ENCODE measurements around the gene XRN1. TPM values are rescaled to one million over a fixed set of nuclear protein-coding genes. Genes with fewer than 3 reads are reported as not detected.

XRN1 gene
- total RNA-seq, 1 donor from 2014 or later = 63.0 TPM

- no peak overlapping the region for H3K27ac Mint-ChIP-seq
- intact Hi-C loops (cut with micrococcal nuclease) = no loop called here
- no peak for TF ChIP-seq CTCF (IDR thresholded peaks at IDR 0.05)
- DNase-seq = no peak
- H3K9me3 Mint-ChIP-seq = peaks cover 3% of the 10 kb centered on the region
- ATAC-seq (ENCODE audit: low read depth) = no peak
- CTCF ChIA-PET = no interaction called here
- H3K27me3 Mint-ChIP-seq = no peaks in the 10 kb centered on the region
- no peak overlapping the region for H3K4me3 Mint-ChIP-seq
- POLR2A ChIA-PET = no interaction called here
- no peaks in the 10 kb centered on the region for H3K4me1 Mint-ChIP-seq
- peaks cover 56% of the 10 kb centered on the region for H3K36me3 Mint-ChIP-seq (ENCODE audit: low read depth)
Measured at GRCh38 chr3:142481196-142481595, 33.4 kb upstream of the XRN1 start.

- no peak for TF ChIP-seq CTCF (IDR thresholded peaks at IDR 0.05)
- H3K27me3 Mint-ChIP-seq = no peaks in the 10 kb centered on the region
- POLR2A ChIA-PET = no interaction called here
- no peaks in the 10 kb centered on the region for H3K9me3 Mint-ChIP-seq
- no peak for DNase-seq
- H3K36me3 Mint-ChIP-seq (ENCODE audit: low read depth) = peaks cover 10% of the 10 kb centered on the region
- ATAC-seq (ENCODE audit: low read depth) = no peak
- CTCF ChIA-PET = no interaction called here
- no peak overlapping the region for H3K4me3 Mint-ChIP-seq
- intact Hi-C loops (cut with micrococcal nuclease) = no loop called here
- H3K27ac Mint-ChIP-seq = no peak overlapping the region
- H3K4me1 Mint-ChIP-seq = no peaks in the 10 kb centered on the region
Measured at GRCh38 chr3:142470826-142471225, 23.0 kb upstream of the XRN1 start.

- POLR2A ChIA-PET = no interaction called here
- H3K27ac Mint-ChIP-seq = no peak overlapping the region
Measured at GRCh38 chr3:142468456-142468855, 20.6 kb upstream of the XRN1 start.

GRCh38 chr3:142467768-142468167 is 19.9 kb upstream of the XRN1 start:
- CTCF ChIA-PET = no interaction called here
- DNase-seq = no peak
- POLR2A ChIA-PET = no interaction called here
- TF ChIP-seq CTCF (IDR thresholded peaks at IDR 0.05) = no peak
- no peak for ATAC-seq (ENCODE audit: low read depth)
- Mint-ChIP-seq H3K27ac (no peak overlapping the region), H3K36me3 (ENCODE audit: low read depth) (peaks cover 17% of the 10 kb centered on the region), H3K27me3 (no peaks in the 10 kb centered on the region), H3K4me1 (no peaks in the 10 kb centered on the region), H3K9me3 (no peaks in the 10 kb centered on the region), H3K4me3 (no peak overlapping the region)
- intact Hi-C loops (cut with micrococcal nuclease) = no loop called here

More at GRCh38 chr3:142468456-142468855, 20.6 kb upstream of the XRN1 start:
- CTCF ChIA-PET = no interaction called here
- H3K4me3 Mint-ChIP-seq = no peak overlapping the region
- intact Hi-C loops (cut with micrococcal nuclease) = no loop called here
- no peak for TF ChIP-seq CTCF (IDR thresholded peaks at IDR 0.05)
- DNase-seq (no peak), ATAC-seq (ENCODE audit: low read depth) (no peak)
- H3K36me3 Mint-ChIP-seq (ENCODE audit: low read depth) = peaks cover 20% of the 10 kb centered on the region
- H3K4me1 Mint-ChIP-seq = no peaks in the 10 kb centered on the region
- no peaks in the 10 kb centered on the region for H3K9me3 Mint-ChIP-seq
- no peaks in the 10 kb centered on the region for H3K27me3 Mint-ChIP-seq

- H3K4me1 Mint-ChIP-seq = no peaks in the 10 kb centered on the region
- peaks cover 61% of the 10 kb centered on the region for H3K36me3 Mint-ChIP-seq (ENCODE audit: low read depth)
- H3K9me3 Mint-ChIP-seq = no peaks in the 10 kb centered on the region
- no peak for TF ChIP-seq CTCF (IDR thresholded peaks at IDR 0.05)
- H3K4me3 Mint-ChIP-seq = no peak overlapping the region
- H3K27ac Mint-ChIP-seq = no peak overlapping the region
- ATAC-seq (ENCODE audit: low read depth) = no peak
- ChIA-PET CTCF (no interaction called here), POLR2A (no interaction called here)
- no peak for DNase-seq
- no peaks in the 10 kb centered on the region for H3K27me3 Mint-ChIP-seq
- intact Hi-C loops (cut with micrococcal nuclease) = no loop called here
Measured at GRCh38 chr3:142460689-142461088, 12.9 kb upstream of the XRN1 start.

All from activated B cell treated with CpG ODN at 0.5 μM for 24 hours (primary cell).